Osteoblast (primary cell): ENCODE measurements around the gene ELAC1. TPM values are rescaled to one million over a fixed set of nuclear protein-coding genes. Genes with fewer than 3 reads are reported as not detected.
A peak's percentile ranks its signal among the peaks of the same experiment; 100 is the strongest.

Source experiments
- DNase-seq: peaks from one replicate; pipeline ENCODE4 v3.0.0; 2011; ENCODE audit warnings: low spot score, mixed read lengths; ENCODE audit not compliant: insufficient read length; ENCODE audit errors: missing footprints
- H2AFZ ChIP-seq: 2 replicates; pipeline ENCODE4 v1.6.0; 2011; ENCODE audit warnings: mild to moderate bottlenecking, low read length
- H3K27ac ChIP-seq: 2 replicates; pipeline ENCODE4 v1.5.1; 2011; ENCODE audit warnings: mild to moderate bottlenecking, low read depth, low read length, moderate library complexity
- H3K27me3 ChIP-seq: 2 replicates; pipeline ENCODE4 v1.6.0; 2012; ENCODE audit warnings: mild to moderate bottlenecking, control low read depth, inconsistent platforms, low read length, moderate library complexity; ENCODE audit not compliant: insufficient read depth
- H3K36me3 ChIP-seq: 2 replicates; pipeline ENCODE4 v1.5.1; 2011; ENCODE audit warnings: mild to moderate bottlenecking, low read length, control low read depth, moderate library complexity; ENCODE audit not compliant: insufficient read depth
- H3K4me1 ChIP-seq: 2 replicates; pipeline ENCODE4 v1.5.1; 2011; ENCODE audit warnings: mild to moderate bottlenecking, low read length, control low read depth, moderate library complexity; ENCODE audit not compliant: insufficient read depth
- H3K4me2 ChIP-seq: 2 replicates; pipeline ENCODE4 v1.6.0; 2011; ENCODE audit warnings: mild to moderate bottlenecking, low read length; ENCODE audit not compliant: insufficient read depth
- H3K4me3 ChIP-seq: fragments of 200-600 bp; sonication (generic); 3 replicates; pipeline ENCODE4 v1.5.1; 2012; ENCODE audit warnings: mild to moderate bottlenecking, low read length, inconsistent platforms; ENCODE audit not compliant: insufficient read depth
- H3K79me2 ChIP-seq: 2 replicates; pipeline ENCODE4 v1.6.0; 2012; ENCODE audit warnings: mild to moderate bottlenecking, low read length, control low read depth, inconsistent platforms; ENCODE audit not compliant: insufficient read depth
- H3K9me3 ChIP-seq: 2 replicates; pipeline ENCODE4 v1.5.1; 2011; ENCODE audit warnings: low read depth, low read length, control low read depth
- H4K20me1 ChIP-seq: 2 replicates; pipeline ENCODE4 v1.6.0; 2012; ENCODE audit warnings: mild to moderate bottlenecking, low read length, control low read depth; ENCODE audit not compliant: insufficient read depth
- CTCF ChIP-seq: IDR thresholded peaks from 2 replicates; pipeline ENCODE4 v1.5.1; 2011; ENCODE audit warnings: mild to moderate bottlenecking, low read depth, low read length, moderate library complexity; ENCODE audit errors: extremely low read depth
- total RNA-seq: library from RNA; depleted of rRNA; stranded (reverse); fragments of >200 nt; gene quantifications from 2 replicates; pipeline ENCODE4 v1.2.3, GENCODE V29; 2012

ELAC1 gene
- total RNA-seq, 1 donor = 6.5 TPM

- Histone ChIP-seq H3K79me2 (peaks cover 58% of the 10 kb centered on the region), H3K36me3 (peaks cover 1% of the 10 kb centered on the region), H3K27me3 (no peaks in the 10 kb centered on the region), H4K20me1 (peaks cover 23% of the 10 kb centered on the region), H3K27ac (no peak overlapping the region), H2AFZ (no peak overlapping the region), H3K4me2 (peak overlapping the region; percentile 28), H3K4me1 (peaks cover 31% of the 10 kb centered on the region), H3K9me3 (no peaks in the 10 kb centered on the region), H3K4me3 (no peak overlapping the region)
- no peak for DNase-seq
- no peak for TF ChIP-seq CTCF
Observed at GRCh38 chr18:51028201-51028805, 60.5 kb downstream of the ELAC1 start.

GRCh38 chr18:51029378-51029693 lies 61.5 kb downstream of the ELAC1 start:
- H3K9me3 ChIP-seq = no peaks in the 10 kb centered on the region
- H3K27ac ChIP-seq = peak overlapping the region; percentile 97
- TF ChIP-seq CTCF = no peak
- peak overlapping the region; percentile 91 for H3K4me3 ChIP-seq
- no peak for DNase-seq
- peaks cover 31% of the 10 kb centered on the region for H4K20me1 ChIP-seq
- H3K79me2 ChIP-seq = peaks cover 65% of the 10 kb centered on the region
- peak overlapping the region; percentile 95 for H2AFZ ChIP-seq
- H3K4me2 ChIP-seq = peak overlapping the region; percentile 93
- peaks cover 4% of the 10 kb centered on the region for H3K36me3 ChIP-seq
- H3K4me1 ChIP-seq = peaks cover 31% of the 10 kb centered on the region
- no peaks in the 10 kb centered on the region for H3K27me3 ChIP-seq

GRCh38 chr18:51029694-51030536 lies 62.1 kb downstream of the ELAC1 start, which contains the start of gene SMAD4:
Gene SMAD4, plus strand, starts transcription at chr18:51030213. Its CDS starts 16,834 bp downstream, at chr18:51047047.
- peak; percentile 98 for DNase-seq
- Histone ChIP-seq H3K36me3 (peaks cover 4% of the 10 kb centered on the region), H3K4me3 (peak within 1 kb of the TSS; percentile 91), H3K79me2 (peaks cover 70% of the 10 kb centered on the region), H2AFZ (peak within 1 kb of the TSS; percentile 95), H3K9me3 (no peaks in the 10 kb centered on the region), H3K4me1 (peaks cover 31% of the 10 kb centered on the region), H3K27me3 (no peaks in the 10 kb centered on the region), H3K27ac (peak within 1 kb of the TSS; percentile 97), H3K4me2 (peak within 1 kb of the TSS; percentile 96), H4K20me1 (peaks cover 37% of the 10 kb centered on the region)
- no peak for TF ChIP-seq CTCF
